ENCODE results near the gene OR51B4. TPM values are rescaled to one million over a fixed set of nuclear protein-coding genes. Genes with fewer than 3 reads are reported as not detected.
A peak's percentile ranks its signal among the peaks of the same experiment; 100 is the strongest.
"Not testable (repeated sequence)": the region's sequence is repeated elsewhere in the genome, so short reads cannot be mapped to it uniquely, and the experiment has no call there.

Gene OR51B4
- total RNA-seq, 1 donor from 2014 or later, result not detected

- Mint-ChIP-seq H3K27ac (no peak overlapping the region), H3K36me3 (no peaks in the 10 kb centered on the region), H3K27me3 (ENCODE audit: insufficient read depth, low read depth) (no peaks in the 10 kb centered on the region), H3K4me1 (peaks cover 17% of the 10 kb centered on the region), H3K9me3 (no peaks in the 10 kb centered on the region), H3K4me3 (no peak overlapping the region)
- TF ChIP-seq EZH2 (IDR thresholded peaks at IDR 0.05), result no peak
- TF ChIP-seq EZH2phosphoT487 (IDR thresholded peaks at IDR 0.05), result no peak
- TF ChIP-seq CTCF (IDR thresholded peaks at IDR 0.05), result no peak
- Histone ChIP-seq H3K79me2 (ENCODE audit: low read depth) (no peaks in the 10 kb centered on the region), H3F3A (ENCODE audit: low read depth) (no peaks in the 10 kb centered on the region), H3K4me2 (no peak overlapping the region), H3K36me3 (no peaks in the 10 kb centered on the region), H4K20me1 (ENCODE audit: low read depth) (no peaks in the 10 kb centered on the region), H3K9me3 (ENCODE audit: low read depth) (no peaks in the 10 kb centered on the region), H3K4me3 (no peak overlapping the region), H3K9ac (no peak overlapping the region), H3K27me3 (no peaks in the 10 kb centered on the region), H3K27ac (no peak overlapping the region), H2AFZ (replicated peaks) (no peak overlapping the region), H3K4me1 (peaks cover 4% of the 10 kb centered on the region)
- peak; percentile 35 for DNase-seq (ENCODE audit: low spot score)
Observed at GRCh38 chr11:5257296-5257695, 44.5 kb downstream of the OR51B4 start.

GRCh38 chr11:5254646-5255413 lies 46.9 kb downstream of the OR51B4 start, which contains the start of gene HBG2:
HBG2 (minus strand) TSS chr11:5254781; CDS start chr11:5254728, 53 bp downstream.
- not testable (repeated sequence) for H3K27ac ChIP-seq; H3K27me3 ChIP-seq; H3K9me3 Mint-ChIP-seq; H3K36me3 Mint-ChIP-seq; H3K9ac ChIP-seq; DNase-seq (ENCODE audit: low spot score); H3K36me3 ChIP-seq; H3K79me2 ChIP-seq (ENCODE audit: low read depth); H2AFZ ChIP-seq (replicated peaks); H3K4me1 ChIP-seq; H3K27ac Mint-ChIP-seq; H4K20me1 ChIP-seq (ENCODE audit: low read depth); H3K9me3 ChIP-seq (ENCODE audit: low read depth); H3F3A ChIP-seq (ENCODE audit: low read depth); H3K4me3 Mint-ChIP-seq; H3K27me3 Mint-ChIP-seq (ENCODE audit: insufficient read depth, low read depth); H3K4me2 ChIP-seq; H3K4me3 ChIP-seq
- peaks cover 17% of the 10 kb centered on the region for H3K4me1 Mint-ChIP-seq

GRCh38 chr11:5254023-5254422 lies 47.7 kb downstream of the OR51B4 start:
- H3K27ac Mint-ChIP-seq; H3K36me3 ChIP-seq; H3K9me3 Mint-ChIP-seq; H3K27ac ChIP-seq; H3K9me3 ChIP-seq (ENCODE audit: low read depth); H2AFZ ChIP-seq (replicated peaks); H3K27me3 Mint-ChIP-seq (ENCODE audit: insufficient read depth, low read depth); H3K27me3 ChIP-seq; H3K4me3 ChIP-seq; H3K36me3 Mint-ChIP-seq; DNase-seq (ENCODE audit: low spot score); H4K20me1 ChIP-seq (ENCODE audit: low read depth); H3K4me2 ChIP-seq; H3F3A ChIP-seq (ENCODE audit: low read depth); H3K4me1 ChIP-seq; H3K4me3 Mint-ChIP-seq; H3K79me2 ChIP-seq (ENCODE audit: low read depth); H3K9ac ChIP-seq: not testable (repeated sequence)
- H3K4me1 Mint-ChIP-seq, result peaks cover 17% of the 10 kb centered on the region

- H3K4me3 Mint-ChIP-seq; H3K9me3 Mint-ChIP-seq; H3K27ac Mint-ChIP-seq; DNase-seq (ENCODE audit: low spot score); H3K4me3 ChIP-seq; H3F3A ChIP-seq (ENCODE audit: low read depth); H3K9me3 ChIP-seq (ENCODE audit: low read depth); H2AFZ ChIP-seq (replicated peaks); H3K79me2 ChIP-seq (ENCODE audit: low read depth); H3K36me3 Mint-ChIP-seq; H3K27ac ChIP-seq; H4K20me1 ChIP-seq (ENCODE audit: low read depth); H3K4me2 ChIP-seq; H3K36me3 ChIP-seq; H3K9ac ChIP-seq; H3K27me3 ChIP-seq; H3K4me1 ChIP-seq; H3K27me3 Mint-ChIP-seq (ENCODE audit: insufficient read depth, low read depth): not testable (repeated sequence)
- H3K4me1 Mint-ChIP-seq, result peaks cover 13% of the 10 kb centered on the region
Observed at GRCh38 chr11:5253440-5253839, 48.3 kb downstream of the OR51B4 start.

- H3K9me3 Mint-ChIP-seq, result no peaks in the 10 kb centered on the region
- Histone ChIP-seq H3K9ac (no peak overlapping the region), H3F3A (ENCODE audit: low read depth) (no peaks in the 10 kb centered on the region), H3K36me3 (no peaks in the 10 kb centered on the region), H3K4me2 (no peak overlapping the region), H3K4me3 (no peak overlapping the region), H4K20me1 (ENCODE audit: low read depth) (no peaks in the 10 kb centered on the region), H3K4me1 (no peaks in the 10 kb centered on the region), H3K27me3 (no peaks in the 10 kb centered on the region), H3K27ac (no peak overlapping the region), H3K9me3 (ENCODE audit: low read depth) (no peaks in the 10 kb centered on the region), H3K79me2 (ENCODE audit: low read depth) (no peaks in the 10 kb centered on the region), H2AFZ (replicated peaks) (no peak overlapping the region)
- DNase-seq (ENCODE audit: low spot score), result no peak
- H3K27me3 Mint-ChIP-seq (ENCODE audit: insufficient read depth, low read depth), result no peaks in the 10 kb centered on the region
- no peak overlapping the region for H3K27ac Mint-ChIP-seq
- TF ChIP-seq EZH2 (IDR thresholded peaks at IDR 0.05), result no peak
- no peak for TF ChIP-seq EZH2phosphoT487 (IDR thresholded peaks at IDR 0.05)
- TF ChIP-seq CTCF (IDR thresholded peaks at IDR 0.05), result no peak
- peaks cover 8% of the 10 kb centered on the region for H3K4me1 Mint-ChIP-seq
- H3K4me3 Mint-ChIP-seq, result no peak overlapping the region
- no peaks in the 10 kb centered on the region for H3K36me3 Mint-ChIP-seq
Observed at GRCh38 chr11:5252919-5253265, 48.9 kb downstream of the OR51B4 start.
